HL-60 (cell line): ENCODE measurements around the gene IFT20.

Experiments
- CTCF ChIP-seq: IDR thresholded peaks from one replicate; pipeline ENCODE4 v1.5.1; 2011; ENCODE audit warnings: low read length, control low read depth, inconsistent platforms; ENCODE audit not compliant: insufficient read depth
- REST ChIP-seq: IDR thresholded peaks from 2 replicates; pipeline ENCODE4 v1.6.1; 2012; ENCODE audit warnings: low read depth; ENCODE audit not compliant: insufficient replicate concordance

GRCh38 chr17:28335201-28335958 is at the start of gene IFT20, which contains the start of gene TNFAIP1:
- TF ChIP-seq CTCF, result no peak
- TF ChIP-seq REST, result no peak
